CD4-positive, alpha-beta T cell treated with Interleukin-4 for 1 hour (primary cell): ENCODE measurements around the gene HUS1.
"Not testable (repeated sequence)": the region's sequence is repeated elsewhere in the genome, so short reads cannot be mapped to it uniquely, and the experiment has no call there.

Experiments used
- DNase-seq, 2 donors: peaks; one replicate each; pipeline ENCODE4 v3.0.0-alpha.2; 2020 to 2022

HUS1 gene

DNA sequence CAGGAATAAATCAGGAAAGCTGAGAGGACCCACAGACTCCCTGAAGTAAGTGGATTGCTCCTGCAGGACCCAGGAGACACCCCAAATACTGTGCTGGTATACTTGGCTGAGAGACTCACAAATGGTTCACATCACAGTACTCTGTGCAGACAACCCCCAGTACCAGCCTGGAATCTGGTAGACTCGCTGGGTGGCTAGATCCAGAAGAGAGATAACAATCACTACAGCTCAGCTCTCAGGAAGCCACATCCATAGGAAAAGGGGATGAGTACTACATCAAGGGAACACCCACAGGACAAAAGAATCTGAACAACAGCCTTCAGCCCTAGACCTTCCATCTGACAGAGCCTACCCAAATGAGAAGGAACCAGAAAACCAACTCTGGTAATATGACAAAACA is 62.9 kb downstream of the HUS1 start:
- DNase-seq, result not testable (repeated sequence)

DNA sequence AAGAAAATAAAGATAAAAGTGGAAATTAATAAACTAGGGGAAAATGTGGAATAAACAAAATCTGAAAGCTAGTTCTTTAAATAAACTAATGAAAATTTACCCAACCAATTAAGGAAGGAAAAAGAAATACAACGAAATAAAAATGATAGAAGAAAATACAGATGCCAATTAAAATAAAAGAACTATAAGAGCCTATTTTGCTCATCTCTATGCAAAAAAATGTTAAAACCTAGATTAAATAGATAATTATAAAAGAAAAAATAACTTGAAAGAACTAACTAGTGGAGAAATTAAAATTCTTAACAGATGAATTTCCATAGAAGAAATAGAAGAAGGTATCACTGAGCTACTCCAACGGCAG is 63.8 kb downstream of the HUS1 start:
- DNase-seq, result no peak

GRCh38 chr7:47914717-47915615 is 64.4 kb downstream of the HUS1 start:
- DNase-seq, result no peak
